NCI-H2227 treated with DMSO at 0.1 percent for 48 hours (cell line): ENCODE data around the gene SYT1.

ENCODE experiments used
- DNase-seq: peaks from one replicate; lab custom pipeline; 2025; lab: John Stamatoyannopoulos, UW

Gene SYT1

GRCh38 chr12:78891646-78892353, 27.2 kb downstream of the SYT1 start:
- no peak for DNase-seq

GRCh38 chr12:78898416-78898815, 33.8 kb downstream of the SYT1 start:
- no peak for DNase-seq

GRCh38 chr12:78914859-78915331, 50.3 kb downstream of the SYT1 start:
- no peak for DNase-seq

- DNase-seq: no peak
These were observed 52.4 kb downstream of the SYT1 start for GRCh38 chr12:78916845-78917480.

- no peak for DNase-seq
These were observed 52.9 kb downstream of the SYT1 start for GRCh38 chr12:78917513-78917912.

GRCh38 chr12:78918268-78918667, 53.7 kb downstream of the SYT1 start:
- no peak for DNase-seq

GRCh38 chr12:78928200-78929074, 63.9 kb downstream of the SYT1 start:
- DNase-seq: no peak

- DNase-seq: no peak
These were observed 64.5 kb downstream of the SYT1 start for GRCh38 chr12:78929075-78929418.

GRCh38 chr12:78931466-78931990, 67.0 kb downstream of the SYT1 start:
- DNase-seq: no peak

GRCh38 chr12:78933014-78933413, 68.4 kb downstream of the SYT1 start:
- no peak for DNase-seq

GRCh38 chr12:78938341-78939084, 73.9 kb downstream of the SYT1 start:
- no peak for DNase-seq

- no peak for DNase-seq
These were observed 85.0 kb downstream of the SYT1 start for GRCh38 chr12:78949532-78949931.

- peak; percentile 69 for DNase-seq
These were observed 87.4 kb downstream of the SYT1 start for GRCh38 chr12:78951803-78952551.

- DNase-seq: no peak
These were observed 88.0 kb downstream of the SYT1 start for GRCh38 chr12:78952552-78952929.

- DNase-seq: no peak
These were observed 94.4 kb downstream of the SYT1 start for GRCh38 chr12:78958941-78959340.

- no peak for DNase-seq
These were observed 95.0 kb downstream of the SYT1 start for GRCh38 chr12:78959556-78959955.

GRCh38 chr12:78961171-78961570, 96.6 kb downstream of the SYT1 start:
- DNase-seq: no peak

- DNase-seq: no peak
These were observed 99.1 kb downstream of the SYT1 start for GRCh38 chr12:78963439-78964227.

- DNase-seq: no peak
These were observed 99.9 kb downstream of the SYT1 start for GRCh38 chr12:78964521-78964920.

GRCh38 chr12:78966062-78966461, 101.5 kb downstream of the SYT1 start:
- no peak for DNase-seq
